ENCODE results near the gene PDZD2.

The PDZD2 gene

DNA sequence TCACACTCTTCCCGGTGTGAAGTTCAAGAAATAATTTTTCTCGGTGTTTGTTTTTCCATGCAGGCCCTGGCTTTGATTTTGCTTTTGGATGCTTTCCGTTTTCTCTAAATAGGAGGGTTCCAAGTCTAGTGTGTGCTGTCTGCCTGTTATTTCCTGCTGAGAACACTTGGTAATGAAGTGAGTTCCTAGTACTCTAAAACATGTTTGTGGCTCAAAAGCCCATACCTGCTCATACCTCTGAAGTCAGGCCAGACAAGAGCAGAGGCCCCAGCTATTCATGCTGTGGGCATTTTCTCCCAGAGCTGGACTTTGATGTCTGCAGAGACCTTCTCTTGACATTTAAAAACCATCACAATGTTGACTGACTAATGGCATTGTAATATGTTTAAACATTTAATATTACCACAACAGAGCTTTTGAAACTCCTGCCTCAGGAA is 324.0 kb downstream of the PDZD2 start:
- TF ChIP-seq, protein P1, sequence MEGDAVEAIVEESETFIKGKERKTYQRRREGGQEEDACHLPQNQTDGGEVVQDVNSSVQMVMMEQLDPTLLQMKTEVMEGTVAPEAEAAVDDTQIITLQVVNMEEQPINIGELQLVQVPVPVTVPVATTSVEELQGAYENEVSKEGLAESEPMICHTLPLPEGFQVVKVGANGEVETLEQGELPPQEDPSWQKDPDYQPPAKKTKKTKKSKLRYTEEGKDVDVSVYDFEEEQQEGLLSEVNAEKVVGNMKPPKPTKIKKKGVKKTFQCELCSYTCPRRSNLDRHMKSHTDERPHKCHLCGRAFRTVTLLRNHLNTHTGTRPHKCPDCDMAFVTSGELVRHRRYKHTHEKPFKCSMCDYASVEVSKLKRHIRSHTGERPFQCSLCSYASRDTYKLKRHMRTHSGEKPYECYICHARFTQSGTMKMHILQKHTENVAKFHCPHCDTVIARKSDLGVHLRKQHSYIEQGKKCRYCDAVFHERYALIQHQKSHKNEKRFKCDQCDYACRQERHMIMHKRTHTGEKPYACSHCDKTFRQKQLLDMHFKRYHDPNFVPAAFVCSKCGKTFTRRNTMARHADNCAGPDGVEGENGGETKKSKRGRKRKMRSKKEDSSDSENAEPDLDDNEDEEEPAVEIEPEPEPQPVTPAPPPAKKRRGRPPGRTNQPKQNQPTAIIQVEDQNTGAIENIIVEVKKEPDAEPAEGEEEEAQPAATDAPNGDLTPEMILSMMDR (IDR thresholded peaks at IDR 0.05), result no peak
- Histone ChIP-seq H2AFZ (no peak overlapping the region), H3K4me3 (ENCODE audit: low read depth, low read length) (no peak overlapping the region), H3K9ac (no peak overlapping the region), H3K27ac (no peak overlapping the region), H3K27me3 (ENCODE audit: control insufficient read depth, insufficient read depth, low read length) (no peaks in the 10 kb centered on the region), H3K36me3 (ENCODE audit: control insufficient read depth, insufficient read depth, low read length) (no peaks in the 10 kb centered on the region), H3K4me2 (ENCODE audit: low read length) (no peak overlapping the region), H3K79me2 (no peaks in the 10 kb centered on the region), H3K4me1 (no peaks in the 10 kb centered on the region), H3K9me3 (ENCODE audit: control insufficient read depth, low read length) (no peaks in the 10 kb centered on the region)

DNA sequence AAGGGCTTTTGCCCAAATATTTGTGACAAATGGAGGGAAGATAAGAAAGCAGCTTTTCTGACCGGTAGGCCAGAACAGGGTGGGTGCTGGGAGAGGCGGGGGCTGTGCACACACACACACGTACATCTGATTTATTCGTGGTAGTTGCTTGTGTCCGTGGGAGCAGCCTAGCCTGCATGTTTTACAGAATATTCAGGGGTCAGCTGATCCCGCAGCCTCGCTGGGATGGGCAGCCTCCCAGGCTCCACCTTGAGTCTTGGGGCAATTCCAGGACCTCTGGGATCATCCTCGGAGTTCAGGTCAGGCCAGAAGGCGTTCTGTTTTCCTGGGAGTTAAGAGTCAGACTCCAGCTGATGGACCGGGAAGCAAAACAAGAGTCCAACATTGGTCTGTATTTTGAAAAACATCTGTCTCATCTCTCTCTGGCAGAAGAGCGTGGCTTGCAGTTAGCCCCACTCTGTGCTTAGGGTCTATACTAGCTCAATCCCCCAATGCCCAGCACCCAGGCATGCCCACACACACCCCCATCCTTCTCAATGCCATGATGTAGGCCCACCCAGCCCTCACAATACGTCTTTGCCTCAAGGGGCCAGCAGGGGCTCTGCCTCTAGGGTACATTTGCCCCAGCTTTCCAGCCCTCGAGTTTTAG is 324.6 kb downstream of the PDZD2 start:
- no peak overlapping the region for H3K9ac ChIP-seq
- TF ChIP-seq, protein P1 (IDR thresholded peaks at IDR 0.05), result no peak
- H3K79me2 ChIP-seq, result no peaks in the 10 kb centered on the region
- no peak overlapping the region for H3K27ac ChIP-seq
- H3K4me3 ChIP-seq (ENCODE audit: low read depth, low read length), result no peak overlapping the region
- H3K27me3 ChIP-seq (ENCODE audit: control insufficient read depth, insufficient read depth, low read length), result no peaks in the 10 kb centered on the region
- H2AFZ ChIP-seq, result no peak overlapping the region
- H3K4me1 ChIP-seq, result no peaks in the 10 kb centered on the region
- H3K9me3 ChIP-seq (ENCODE audit: control insufficient read depth, low read length), result no peaks in the 10 kb centered on the region
- H3K4me2 ChIP-seq (ENCODE audit: low read length), result no peak overlapping the region
- H3K36me3 ChIP-seq (ENCODE audit: control insufficient read depth, insufficient read depth, low read length), result no peaks in the 10 kb centered on the region

DNA sequence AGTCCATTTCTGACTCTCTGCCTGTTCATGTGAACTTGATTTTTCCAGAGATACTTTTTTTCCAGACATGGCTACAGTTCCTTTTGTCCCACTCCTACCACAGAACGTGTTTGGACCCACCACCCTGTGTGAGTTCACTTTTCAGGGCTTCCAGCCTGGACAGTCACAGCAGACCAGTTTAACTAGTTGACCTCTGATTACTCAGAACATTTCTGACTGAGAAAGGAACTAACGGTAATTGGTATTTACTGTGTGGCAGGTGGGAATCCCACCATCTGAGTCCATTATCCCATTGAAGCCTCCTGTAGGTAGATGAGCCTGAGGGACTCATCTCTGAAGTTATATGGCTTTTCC is 325.1 kb downstream of the PDZD2 start:
- H3K27ac ChIP-seq, result no peak overlapping the region

DNA sequence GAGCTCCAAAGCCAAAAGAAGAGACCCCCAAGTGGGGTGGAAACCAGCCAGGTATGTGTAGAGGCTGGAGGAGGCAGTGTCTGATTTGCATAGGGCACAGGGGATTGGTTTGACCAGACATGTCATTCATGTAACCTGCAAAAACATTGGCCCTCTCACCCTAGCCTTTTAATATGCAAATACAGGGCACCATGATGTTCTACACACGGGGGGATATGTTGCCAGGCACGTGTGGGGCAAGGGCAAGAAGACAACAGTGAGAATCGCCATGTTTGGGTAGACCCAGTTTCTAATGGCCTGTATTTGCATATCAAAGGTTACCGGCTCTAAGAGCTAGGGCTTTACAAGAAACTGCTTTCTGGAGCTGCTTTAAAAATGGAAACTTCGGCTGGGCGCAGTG is 326.3 kb downstream of the PDZD2 start:
- Histone ChIP-seq H3K4me1 (no peaks in the 10 kb centered on the region), H3K36me3 (ENCODE audit: control insufficient read depth, insufficient read depth, low read length) (no peaks in the 10 kb centered on the region), H3K4me3 (ENCODE audit: low read depth, low read length) (no peak overlapping the region), H3K4me2 (ENCODE audit: low read length) (no peak overlapping the region), H3K9ac (no peak overlapping the region), H2AFZ (no peak overlapping the region), H3K27me3 (ENCODE audit: control insufficient read depth, insufficient read depth, low read length) (no peaks in the 10 kb centered on the region), H3K9me3 (ENCODE audit: control insufficient read depth, low read length) (no peaks in the 10 kb centered on the region), H3K79me2 (no peaks in the 10 kb centered on the region), H3K27ac (no peak overlapping the region)
- TF ChIP-seq, protein P1 (IDR thresholded peaks at IDR 0.05), result no peak

More for the DNA sequence above, 325.1 kb downstream of the PDZD2 start:
- Histone ChIP-seq H3K79me2 (no peaks in the 10 kb centered on the region), H3K4me3 (ENCODE audit: low read depth, low read length) (no peak overlapping the region), H3K9ac (no peak overlapping the region), H3K4me2 (ENCODE audit: low read length) (no peak overlapping the region), H3K9me3 (ENCODE audit: control insufficient read depth, low read length) (no peaks in the 10 kb centered on the region), H3K4me1 (no peaks in the 10 kb centered on the region), H2AFZ (no peak overlapping the region), H3K27me3 (ENCODE audit: control insufficient read depth, insufficient read depth, low read length) (no peaks in the 10 kb centered on the region), H3K36me3 (ENCODE audit: control insufficient read depth, insufficient read depth, low read length) (no peaks in the 10 kb centered on the region)
- TF ChIP-seq, protein P1 (IDR thresholded peaks at IDR 0.05), result no peak

DNA sequence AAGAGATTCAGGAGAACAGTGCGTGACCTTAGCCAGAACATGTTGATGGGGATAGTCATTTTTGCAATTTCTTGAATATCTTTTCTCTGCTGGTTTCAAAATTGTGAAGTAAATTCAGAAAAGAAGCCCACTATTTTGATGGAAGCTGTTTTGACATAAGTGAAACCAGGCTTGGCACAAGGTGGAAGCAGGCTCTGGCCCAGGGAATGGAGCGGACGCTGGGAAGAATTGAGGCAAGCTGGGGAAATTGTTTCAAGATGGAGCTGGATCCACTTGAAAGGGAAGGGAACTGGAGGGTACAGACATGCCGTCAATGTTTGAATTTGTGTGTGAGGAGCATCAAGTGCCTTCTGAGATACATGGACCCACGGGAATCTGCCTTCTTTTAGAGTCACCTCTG is 328.0 kb downstream of the PDZD2 start:
- no peaks in the 10 kb centered on the region for H3K79me2 ChIP-seq
- H3K4me1 ChIP-seq, result no peaks in the 10 kb centered on the region
- no peak overlapping the region for H3K27ac ChIP-seq
- H2AFZ ChIP-seq, result no peak overlapping the region
- H3K9me3 ChIP-seq (ENCODE audit: control insufficient read depth, low read length), result no peaks in the 10 kb centered on the region
- H3K27me3 ChIP-seq (ENCODE audit: control insufficient read depth, insufficient read depth, low read length), result no peaks in the 10 kb centered on the region
- H3K9ac ChIP-seq, result no peak overlapping the region
- H3K4me3 ChIP-seq (ENCODE audit: low read depth, low read length), result no peak overlapping the region
- no peaks in the 10 kb centered on the region for H3K36me3 ChIP-seq (ENCODE audit: control insufficient read depth, insufficient read depth, low read length)
- no peak overlapping the region for H3K4me2 ChIP-seq (ENCODE audit: low read length)
- TF ChIP-seq, protein P1 (IDR thresholded peaks at IDR 0.05), result no peak
